Left kidney (tissue), 2 donors: ENCODE results near the gene NR3C1. TPM values are rescaled to one million over a fixed set of nuclear protein-coding genes. Genes with fewer than 3 reads are reported as not detected.
A peak's percentile ranks its signal among the peaks of the same experiment; 100 is the strongest.

ENCODE experiments used
- DNase-seq: peaks from one replicate; pipeline ENCODE4 v3.0.0-alpha.2; 2013
- polyA plus RNA-seq: library from polyadenylated mRNA; unstranded; fragments of 120-200 nt; gene quantifications from one replicate; pipeline ENCODE4 v1.2.1, GENCODE V29; 2013; ENCODE audit not compliant: insufficient read length

The NR3C1 gene
- polyA plus RNA-seq, 1 donor = 35.2 TPM

DNA sequence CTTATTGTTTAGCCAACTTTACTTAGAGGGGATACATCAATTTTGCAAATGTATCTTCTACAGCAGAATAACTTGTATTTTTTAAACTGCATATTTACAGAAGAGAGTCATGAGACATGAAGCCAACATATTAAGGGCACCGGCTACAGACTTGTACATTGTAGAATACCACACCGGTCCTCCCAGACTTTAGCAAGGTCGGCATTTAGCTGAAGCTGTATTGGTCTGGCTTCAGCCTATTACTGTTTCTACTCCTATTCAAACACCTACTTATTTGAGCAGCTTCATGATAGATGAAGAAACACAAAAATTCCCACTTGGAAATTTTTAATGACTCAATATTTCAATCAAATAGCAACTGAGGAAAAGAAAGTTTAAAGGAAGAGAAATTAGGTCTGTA, 33.0 kb downstream of the NR3C1 start:
- DNase-seq = no peak

DNA sequence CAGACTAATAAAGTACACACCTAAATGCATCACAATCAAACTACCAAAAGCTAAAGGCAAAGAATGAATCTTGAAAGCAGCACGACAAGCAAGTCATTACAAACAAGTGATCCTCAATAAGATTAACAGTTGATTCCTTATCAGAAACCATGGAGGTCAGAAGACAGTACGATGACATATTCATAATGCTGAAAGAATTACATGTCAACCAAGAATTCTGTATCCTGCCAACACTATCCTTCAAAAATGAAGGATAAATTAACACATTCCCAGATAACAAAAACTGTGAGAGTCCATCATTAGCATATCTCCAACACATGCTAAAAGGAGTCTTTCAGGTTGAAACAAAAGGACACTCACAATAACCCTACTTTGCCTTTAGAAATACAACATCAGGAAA, 39.4 kb downstream of the NR3C1 start:
- DNase-seq = no peak

DNA sequence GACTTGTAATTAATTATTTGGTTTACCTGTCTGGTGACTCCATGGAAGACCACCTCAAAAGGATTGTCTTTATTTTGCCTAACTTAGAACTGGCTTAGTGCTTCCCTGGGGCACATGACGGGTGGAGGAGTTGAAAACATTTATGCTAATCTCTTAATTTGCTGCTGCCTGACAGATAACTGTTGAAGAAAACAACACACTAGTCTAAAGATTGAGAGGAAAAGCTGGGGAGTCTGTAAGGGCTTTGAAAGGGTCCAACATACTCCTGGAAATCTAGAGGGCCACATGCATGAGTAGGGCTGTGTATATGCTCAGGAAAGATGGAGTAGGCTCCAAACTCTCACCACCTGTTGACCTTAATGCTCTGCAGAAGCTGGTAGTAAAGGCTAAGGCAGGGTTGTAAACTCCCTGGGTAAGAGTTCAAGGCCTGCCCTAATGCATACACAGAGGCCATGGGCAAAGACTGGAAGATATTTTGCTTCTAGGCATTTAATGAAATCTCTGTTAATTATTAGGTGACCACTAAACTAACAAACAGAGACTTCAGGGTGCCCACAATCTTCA, 40.7 kb downstream of the NR3C1 start:
- DNase-seq = no peak

DNA sequence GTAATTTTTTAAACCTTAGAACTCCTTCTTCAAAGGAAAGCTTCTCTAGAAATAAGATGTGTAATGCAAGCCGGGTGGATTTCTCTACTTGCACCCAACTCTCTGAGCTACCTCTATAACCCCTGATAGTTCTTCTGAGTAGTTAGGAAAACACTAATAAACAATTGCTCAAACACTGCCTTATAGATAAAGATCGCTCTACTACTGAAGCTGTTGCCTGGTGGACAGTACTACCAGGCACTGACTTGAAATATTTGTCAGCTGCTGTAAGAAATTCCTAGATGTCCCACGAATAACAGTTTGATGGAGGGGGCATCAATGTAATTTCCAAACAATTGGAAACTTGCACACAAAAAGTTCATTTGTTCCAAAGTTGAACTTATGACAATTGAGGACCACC, 42.0 kb downstream of the NR3C1 start:
- no peak for DNase-seq

DNA sequence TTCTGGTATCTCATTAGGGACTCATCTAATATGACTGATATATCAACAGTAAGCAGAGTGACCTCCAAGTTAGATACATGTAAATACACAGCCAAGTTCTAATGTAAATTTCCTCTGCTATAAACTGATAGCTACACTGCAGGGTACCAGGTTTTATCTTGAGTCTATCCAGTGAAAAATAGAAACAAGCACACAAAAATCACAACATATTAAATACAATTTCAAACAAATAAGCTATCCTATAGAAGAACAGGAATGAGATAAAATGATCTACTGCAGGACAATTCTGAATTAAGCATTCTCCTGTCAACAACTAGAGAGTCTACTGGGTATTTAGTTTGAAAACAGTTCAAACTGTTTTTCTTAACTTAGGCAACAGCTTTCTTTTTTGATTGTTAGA, 42.7 kb downstream of the NR3C1 start:
- DNase-seq = no peak

DNA sequence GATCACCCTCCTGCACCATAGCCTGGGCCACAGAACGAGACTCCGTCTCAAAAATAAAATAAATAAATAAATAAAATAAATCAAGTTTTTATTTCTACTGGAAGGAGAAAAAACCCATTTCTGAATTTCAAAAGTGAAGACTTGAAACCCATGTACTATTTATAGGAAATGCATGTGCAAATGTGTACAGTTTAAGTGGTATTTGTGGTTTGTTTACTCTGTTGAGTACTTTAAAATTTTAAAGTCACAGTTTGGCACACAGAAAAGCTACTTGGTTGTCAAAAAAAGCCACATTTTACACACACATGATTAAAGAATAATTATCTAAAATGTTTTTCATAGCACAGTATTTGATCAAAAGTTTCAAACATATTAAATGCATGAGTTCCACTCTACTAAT, 43.6 kb downstream of the NR3C1 start:
- DNase-seq = no peak

DNA sequence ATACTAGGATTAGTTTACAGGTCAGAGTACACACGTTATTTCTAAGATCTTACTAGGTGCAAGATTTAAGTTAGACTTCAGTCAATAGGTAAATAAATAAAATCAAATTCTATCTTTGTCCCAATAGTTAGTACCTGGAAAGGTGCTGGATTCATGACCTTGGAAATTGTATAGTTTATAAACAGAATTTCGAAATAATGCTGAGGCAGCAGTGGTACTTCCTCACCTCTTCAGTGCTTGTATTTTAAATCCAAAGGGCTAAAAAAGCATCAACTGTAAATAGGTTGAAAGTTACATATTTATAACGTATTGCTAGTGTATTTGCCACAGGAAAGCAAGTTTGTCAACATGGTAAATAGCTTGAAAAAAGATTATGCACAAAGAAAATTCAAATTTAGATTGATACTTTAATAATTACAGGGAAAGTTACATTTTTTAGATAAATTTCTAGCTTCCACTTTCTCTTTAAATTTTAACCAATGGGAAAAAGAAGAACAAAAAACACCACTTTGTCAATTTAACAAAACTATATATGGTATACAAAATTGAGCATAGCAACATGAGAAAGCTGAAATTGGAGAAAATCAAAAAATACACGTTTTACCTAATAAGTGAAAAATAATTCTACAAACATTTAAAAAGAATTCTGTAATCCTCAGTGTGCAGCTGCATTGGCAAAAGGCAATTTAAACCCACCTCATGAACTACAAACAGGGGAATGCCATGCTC, 46.5 kb downstream of the NR3C1 start:
- no peak for DNase-seq

DNA sequence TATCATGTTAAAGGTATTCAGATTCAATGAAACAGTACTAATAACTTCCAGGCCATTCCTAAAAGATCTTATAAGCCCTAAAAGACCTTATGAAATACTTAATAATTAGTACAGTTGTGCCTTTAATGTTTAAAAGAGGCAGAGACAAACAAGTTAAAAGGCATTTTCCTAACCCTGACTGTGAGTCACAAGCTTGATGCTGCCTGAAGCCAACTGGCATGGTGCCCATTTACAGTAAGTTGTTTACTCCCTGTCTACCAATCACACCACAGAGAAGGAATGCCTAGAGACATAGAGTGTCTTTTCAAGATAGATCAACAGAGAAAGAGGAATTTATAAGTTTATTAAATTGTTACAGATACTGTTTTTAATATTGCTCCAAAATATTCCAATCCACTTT, 47.8 kb downstream of the NR3C1 start:
- DNase-seq = peak; percentile 59

DNA sequence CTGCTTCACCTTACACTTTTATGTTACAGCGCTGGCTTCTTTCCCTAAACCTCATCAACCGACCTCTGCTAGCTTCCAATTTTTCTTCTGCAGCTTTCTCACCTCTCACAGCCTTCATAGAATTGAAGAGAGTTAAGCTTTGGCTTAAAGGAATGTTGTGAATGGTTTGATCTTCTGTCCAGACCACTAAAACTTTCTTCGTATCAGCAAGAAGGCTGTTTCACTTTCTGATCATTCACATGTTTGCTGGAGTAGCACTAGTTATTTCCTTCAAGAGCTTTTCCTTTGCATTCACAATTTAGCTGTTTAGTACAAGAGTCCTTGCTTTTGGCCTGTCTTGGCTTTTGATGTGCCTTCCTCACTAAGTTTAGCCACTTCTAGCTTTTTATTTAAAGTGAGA, 49.5 kb downstream of the NR3C1 start:
- no peak for DNase-seq

DNA sequence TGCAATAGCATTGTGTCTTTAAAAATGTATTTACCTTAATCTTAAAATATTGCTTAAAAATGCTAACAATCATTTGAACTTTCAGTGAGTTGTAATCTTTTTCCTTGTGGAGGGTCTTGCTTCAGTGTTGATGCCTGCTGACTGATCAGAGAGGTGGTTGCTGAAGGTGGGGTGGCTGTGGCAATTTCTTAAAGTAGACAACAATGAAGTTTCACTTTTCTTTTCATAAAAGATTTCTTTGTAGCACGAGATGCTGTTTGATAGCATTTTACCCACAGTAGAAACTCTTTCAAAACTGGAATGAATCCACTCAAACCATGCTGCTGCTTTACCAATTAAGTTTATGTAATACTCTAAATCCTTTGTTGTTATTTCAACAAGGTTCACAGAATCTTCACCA, 50.8 kb downstream of the NR3C1 start:
- DNase-seq = no peak

DNA sequence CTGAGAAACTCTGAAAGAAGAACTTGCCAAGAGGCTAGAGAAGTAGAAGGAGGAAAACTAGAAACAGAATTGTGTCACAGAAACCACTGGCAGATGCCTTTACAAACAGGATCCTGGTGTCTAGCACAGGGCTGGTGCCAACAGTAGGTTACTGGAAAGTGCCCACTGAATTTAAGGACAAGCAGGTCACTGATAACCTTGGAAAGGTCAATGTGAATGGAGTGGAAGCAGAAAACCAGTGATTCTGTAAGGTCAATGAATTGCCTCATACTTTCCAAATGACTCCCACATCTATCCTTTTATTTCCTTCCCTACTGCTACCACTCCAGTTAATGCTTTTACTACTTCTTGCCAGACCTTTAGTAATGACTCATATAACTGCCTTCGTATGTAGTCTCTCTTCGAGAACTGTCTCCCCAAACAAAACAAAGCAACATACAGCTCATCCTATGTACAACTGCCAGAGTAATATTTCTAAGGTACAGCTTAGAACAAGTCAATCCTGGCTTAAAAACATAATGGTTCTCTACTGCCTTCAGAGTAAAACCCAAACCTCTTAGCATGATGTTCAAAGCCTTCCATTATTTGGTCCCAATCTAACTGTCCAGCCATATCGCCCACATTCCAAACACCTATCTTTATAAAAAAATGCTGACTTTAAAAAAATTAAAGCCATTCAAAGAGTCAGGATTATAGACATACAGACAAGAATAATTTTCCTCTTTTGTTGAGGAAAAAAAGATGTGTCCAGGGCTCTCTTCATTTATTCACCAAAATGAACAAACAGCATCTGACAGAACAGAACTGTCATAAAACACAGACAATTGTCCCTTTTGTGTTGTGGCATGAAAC, 52.5 kb downstream of the NR3C1 start:
- no peak for DNase-seq

DNA sequence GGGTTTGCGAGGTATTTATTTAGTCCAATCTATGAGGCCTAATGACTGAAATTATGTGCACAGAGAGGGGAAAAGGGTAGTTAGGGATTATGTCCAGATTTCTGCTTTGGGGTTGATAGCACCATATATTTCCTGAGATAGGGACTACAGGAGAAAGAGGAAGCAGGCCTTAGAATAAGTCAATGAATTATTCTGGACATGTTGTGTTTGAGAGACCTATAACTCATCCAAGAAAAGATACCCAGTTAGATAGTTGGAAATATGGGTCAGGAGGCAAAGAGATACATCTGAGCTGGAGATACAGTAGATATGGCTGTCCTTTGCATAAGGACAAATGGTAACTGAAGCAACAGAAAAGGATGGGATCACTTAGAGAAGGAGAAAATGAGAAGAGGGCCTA, 53.1 kb downstream of the NR3C1 start:
- no peak for DNase-seq

DNA sequence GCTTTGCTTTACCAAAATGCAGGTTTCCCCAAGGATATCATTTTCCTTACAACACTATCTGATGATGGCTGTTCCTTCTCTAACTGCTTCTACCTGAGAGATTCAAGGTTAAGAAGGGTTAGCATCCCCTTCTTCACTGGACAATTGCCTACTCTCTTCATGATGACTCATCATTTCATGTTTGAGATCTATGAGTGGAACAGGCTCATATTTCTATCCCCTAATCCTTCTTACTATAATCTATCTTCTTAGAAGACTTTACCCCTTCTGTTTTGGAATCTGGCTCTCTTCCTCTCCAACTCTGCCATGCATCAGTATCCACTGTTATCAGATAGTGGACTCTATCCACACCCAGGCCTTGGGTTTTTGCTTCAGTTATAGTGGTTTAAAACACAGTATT, 54.3 kb downstream of the NR3C1 start:
- no peak for DNase-seq

DNA sequence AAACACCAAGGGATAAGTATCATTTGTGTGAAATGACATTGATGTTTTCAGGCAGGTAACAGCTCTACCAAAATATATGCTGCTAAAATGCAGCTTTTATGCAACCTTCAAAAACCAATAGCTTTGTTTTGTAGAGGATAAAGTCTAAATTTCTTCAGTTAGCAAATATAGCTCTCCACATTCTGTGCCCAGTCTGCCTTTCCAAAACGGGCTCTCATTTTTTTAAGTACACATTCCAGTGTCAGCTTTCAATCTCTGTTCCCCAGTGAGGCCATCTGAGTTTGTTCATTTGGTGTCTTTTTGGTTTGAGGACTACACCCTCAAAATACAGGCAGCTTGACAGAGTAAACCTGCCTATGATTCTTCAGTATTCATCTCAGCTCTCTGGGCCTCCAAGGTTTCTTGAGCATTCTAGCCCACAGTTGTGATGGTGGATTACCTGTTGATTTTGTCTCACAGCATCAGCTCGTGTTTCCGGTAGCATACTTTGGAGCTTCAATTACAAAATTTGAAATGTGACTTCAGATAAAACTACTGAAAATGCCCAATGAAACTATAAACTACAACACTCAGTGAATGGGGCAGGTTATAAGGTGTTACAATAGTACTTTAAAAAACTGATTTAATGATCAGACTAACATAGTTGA, 55.7 kb downstream of the NR3C1 start:
- DNase-seq = no peak

DNA sequence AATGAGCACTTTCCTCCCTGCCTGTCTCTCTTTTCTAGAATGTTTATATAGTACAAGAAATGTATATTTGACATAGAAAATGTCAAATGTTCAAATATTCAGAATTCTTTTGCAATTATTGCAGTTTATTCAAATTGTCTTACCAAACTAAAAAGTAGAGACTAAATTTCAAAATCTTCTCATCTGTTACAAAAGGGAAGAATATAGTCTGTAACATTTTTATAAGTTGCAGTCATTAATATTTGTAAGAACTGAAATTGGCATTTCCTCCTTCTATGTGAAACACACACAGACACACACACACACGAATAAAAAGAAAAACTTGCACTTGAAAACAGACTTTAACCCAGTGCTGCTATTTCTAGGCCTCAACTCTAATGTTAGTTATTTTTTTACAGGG, 56.4 kb downstream of the NR3C1 start:
- no peak for DNase-seq

DNA sequence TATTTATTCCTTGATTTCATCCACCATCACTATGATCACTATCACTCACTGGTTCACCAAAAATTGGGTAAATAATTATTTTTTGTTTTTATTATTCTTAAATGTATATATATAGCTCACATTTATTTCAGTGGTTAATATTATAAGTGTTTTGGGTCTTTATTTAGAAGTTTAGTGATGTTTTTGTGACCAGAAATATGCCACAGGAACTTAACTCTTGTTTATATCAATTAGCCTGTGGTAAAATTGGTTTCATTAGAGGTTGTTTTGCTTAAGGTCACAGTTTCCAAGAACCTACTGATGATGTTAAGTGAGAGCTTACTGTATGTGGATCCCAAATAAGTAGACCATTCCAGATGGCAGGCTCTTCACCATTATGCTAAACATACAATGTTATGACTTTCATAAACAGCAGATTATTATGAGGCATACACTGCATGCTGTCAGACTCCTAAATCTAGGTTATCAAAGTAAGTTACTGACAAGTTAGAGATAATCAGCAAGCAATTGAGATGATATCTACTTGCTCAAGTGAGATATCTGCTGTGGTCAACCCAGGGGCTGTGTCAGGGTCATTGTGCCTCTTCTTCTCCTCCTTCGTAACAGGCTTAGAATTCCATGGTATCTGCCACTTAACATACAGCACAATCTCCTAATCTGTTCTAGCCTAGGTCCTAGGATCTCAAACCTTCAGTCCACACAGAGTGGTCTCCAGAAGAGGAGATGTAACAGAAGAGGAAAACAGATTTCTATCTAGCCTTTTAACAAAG, 57.6 kb downstream of the NR3C1 start:
- no peak for DNase-seq

DNA sequence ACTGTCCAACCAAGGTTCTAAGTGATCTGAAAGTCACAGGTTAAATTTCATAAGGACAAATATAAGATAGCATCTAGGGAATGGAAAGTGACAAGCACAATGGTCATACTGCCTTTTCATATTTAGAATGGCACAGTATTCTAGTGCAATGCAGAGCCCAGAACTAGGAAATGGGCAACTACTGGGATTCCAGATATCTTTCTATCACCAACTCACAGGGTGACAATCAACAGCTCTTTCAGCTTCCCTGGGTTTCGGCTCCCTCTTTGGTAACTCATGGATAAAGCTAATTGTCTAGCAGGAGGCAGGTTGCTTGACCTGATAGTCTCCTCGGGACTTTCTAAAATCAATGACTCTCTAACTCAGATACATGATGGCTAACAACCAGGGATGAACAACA, 60.4 kb downstream of the NR3C1 start:
- no peak for DNase-seq

DNA sequence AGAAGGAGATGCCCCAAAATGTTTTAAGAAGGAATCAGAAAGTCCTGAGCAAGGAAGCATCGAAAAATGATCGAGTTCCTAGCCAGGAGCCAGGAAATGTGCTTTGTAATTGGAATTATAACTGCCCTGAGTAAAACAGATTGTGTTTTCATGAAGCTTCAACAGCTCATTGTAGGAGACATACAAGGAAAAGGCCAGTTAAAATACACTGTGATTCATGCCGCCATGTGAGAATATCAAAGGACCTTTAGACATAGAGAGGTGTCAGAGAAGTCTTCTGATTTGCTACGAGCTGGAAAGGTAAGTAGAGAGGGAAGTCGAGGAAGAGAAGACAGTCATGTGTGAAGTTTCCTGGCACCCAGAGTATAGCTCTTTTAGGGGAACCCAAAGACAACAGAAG, 60.9 kb downstream of the NR3C1 start:
- DNase-seq = no peak

DNA sequence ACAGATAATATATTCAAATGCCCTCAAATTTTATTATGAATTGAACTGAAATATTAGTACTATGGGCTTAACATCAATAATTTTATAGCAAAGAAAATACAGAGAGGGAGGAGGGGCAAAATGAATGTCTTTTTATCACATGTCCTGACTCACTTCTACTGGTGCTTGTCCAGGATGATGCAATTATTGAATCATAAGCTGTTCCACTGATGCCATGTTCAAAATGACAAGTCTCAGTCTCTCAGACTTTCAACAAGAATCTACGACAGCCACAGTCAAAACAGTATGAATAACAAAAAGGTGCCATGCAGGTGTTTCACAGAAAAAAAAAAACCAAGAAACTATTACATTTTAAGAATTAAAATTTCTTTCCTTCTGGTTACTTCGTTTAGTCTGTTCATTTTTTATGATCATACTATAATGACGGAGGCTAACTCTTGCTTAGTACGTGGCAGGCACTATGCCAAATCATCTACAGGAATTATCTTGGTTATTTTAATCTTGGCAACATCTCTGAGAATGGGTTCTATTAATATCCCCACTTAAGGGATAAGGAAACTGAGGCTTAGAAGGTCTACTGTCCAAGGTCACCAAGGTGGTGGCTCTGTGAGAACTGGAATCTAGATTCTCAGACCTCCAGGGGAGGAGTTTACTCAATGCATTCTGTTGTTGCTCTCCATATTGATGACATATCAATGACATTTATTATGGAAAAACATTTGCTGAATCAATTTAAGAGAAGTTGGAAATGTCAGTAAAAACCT, 61.5 kb downstream of the NR3C1 start:
- no peak for DNase-seq

DNA sequence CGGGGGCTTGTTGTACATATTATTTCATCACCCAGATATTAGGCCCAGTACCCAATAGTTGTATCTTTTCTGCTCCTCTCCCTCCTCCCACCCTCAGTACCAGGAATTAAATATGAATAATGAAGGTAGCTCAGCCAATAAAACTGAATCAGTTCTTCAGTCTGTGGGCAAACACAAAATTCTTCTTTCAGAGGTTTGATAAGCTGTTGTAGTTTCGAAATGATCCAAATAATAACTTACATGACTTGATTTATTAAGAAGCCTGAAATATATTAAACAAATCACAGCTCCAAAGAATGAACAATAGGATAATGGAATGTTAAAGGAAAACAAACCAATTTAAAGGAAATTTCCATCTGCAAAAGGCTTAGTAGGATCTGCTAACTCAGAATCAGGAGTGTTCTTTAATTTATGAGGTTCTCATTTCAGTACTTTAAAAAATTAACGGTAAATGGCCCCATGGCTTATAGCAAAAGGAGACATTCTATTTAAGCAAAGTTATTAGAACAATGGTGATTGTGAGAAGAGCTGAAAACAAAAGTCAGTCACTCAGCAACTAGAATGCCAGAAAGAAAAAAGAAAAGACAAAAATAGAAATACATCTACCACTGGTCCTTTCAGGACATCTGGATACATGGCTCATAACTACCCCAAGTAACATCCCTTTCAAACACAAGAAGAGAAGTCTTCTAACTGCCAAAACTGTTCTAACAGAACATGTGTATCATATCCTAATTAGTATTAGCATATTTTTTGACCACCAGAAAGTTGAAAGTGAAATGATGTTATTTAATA, 62.4 kb downstream of the NR3C1 start:
- DNase-seq = no peak
